Esophagus muscularis mucosa (tissue), 3 donors: ENCODE data around the gene CPT1A.

Experiments used
- POLR2A ChIP-seq: fragments of 450-650 bp; IDR thresholded peaks from one replicate; pipeline ENCODE4 v1.6.1; 2017; ENCODE audit warnings: antibody characterized with exemption, moderate library complexity, mild to moderate bottlenecking, low read depth
- TF ChIP-seq, protein P1 (sequence below), 3 experiments: fragments of 200-600 bp in 2 of 3; fragments of 450-650 bp in 1 of 3; sonication (generic) in 2 of 3; IDR thresholded peaks; one replicate each; pipeline ENCODE4 v1.5.1; 2017 to 2019; ENCODE audit warnings: antibody characterized with exemption in 3 of 3, mild to moderate bottlenecking in 2 of 3, moderate library complexity in 1 of 3

GRCh38 chr11:68751004-68751325, 90.8 kb downstream of the CPT1A start:
- no peak for TF ChIP-seq POLR2A
- TF ChIP-seq, protein P1, sequence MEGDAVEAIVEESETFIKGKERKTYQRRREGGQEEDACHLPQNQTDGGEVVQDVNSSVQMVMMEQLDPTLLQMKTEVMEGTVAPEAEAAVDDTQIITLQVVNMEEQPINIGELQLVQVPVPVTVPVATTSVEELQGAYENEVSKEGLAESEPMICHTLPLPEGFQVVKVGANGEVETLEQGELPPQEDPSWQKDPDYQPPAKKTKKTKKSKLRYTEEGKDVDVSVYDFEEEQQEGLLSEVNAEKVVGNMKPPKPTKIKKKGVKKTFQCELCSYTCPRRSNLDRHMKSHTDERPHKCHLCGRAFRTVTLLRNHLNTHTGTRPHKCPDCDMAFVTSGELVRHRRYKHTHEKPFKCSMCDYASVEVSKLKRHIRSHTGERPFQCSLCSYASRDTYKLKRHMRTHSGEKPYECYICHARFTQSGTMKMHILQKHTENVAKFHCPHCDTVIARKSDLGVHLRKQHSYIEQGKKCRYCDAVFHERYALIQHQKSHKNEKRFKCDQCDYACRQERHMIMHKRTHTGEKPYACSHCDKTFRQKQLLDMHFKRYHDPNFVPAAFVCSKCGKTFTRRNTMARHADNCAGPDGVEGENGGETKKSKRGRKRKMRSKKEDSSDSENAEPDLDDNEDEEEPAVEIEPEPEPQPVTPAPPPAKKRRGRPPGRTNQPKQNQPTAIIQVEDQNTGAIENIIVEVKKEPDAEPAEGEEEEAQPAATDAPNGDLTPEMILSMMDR (IDR thresholded peaks at IDR 0.05): no peak
